Dendritic cell treated with granulocyte-macrophage colony-stimulating factor and Interleukin-4, amounts not matched to agents 40 ng/mL and 50 ng/mL, for 4 days (primary cell): ENCODE measurements around the gene NDUFA7.
A peak's percentile ranks its signal among the peaks of the same experiment; 100 is the strongest.
"Not testable (repeated sequence)": the region's sequence is repeated elsewhere in the genome, so short reads cannot be mapped to it uniquely, and the experiment has no call there.

Experiments used
- H3K27ac Mint-ChIP-seq: one replicate; pipeline ENCODE4 v1.8.0; 2022; ENCODE audit warnings: mild to moderate bottlenecking, mixed read lengths
- H3K27me3 Mint-ChIP-seq: one replicate; pipeline ENCODE4 v1.8.0; 2022; ENCODE audit warnings: mild to moderate bottlenecking, mixed read lengths
- H3K36me3 Mint-ChIP-seq: one replicate; pipeline ENCODE4 v1.8.0; 2022; ENCODE audit warnings: low read depth, mixed read lengths
- H3K4me1 Mint-ChIP-seq: one replicate; pipeline ENCODE4 v1.8.0; 2022; ENCODE audit warnings: low read depth, mixed read lengths
- H3K4me3 Mint-ChIP-seq: one replicate; pipeline ENCODE4 v1.8.0; 2022; ENCODE audit warnings: mild to moderate bottlenecking, moderate library complexity, mixed read lengths
- H3K9me3 Mint-ChIP-seq: one replicate; pipeline ENCODE4 v1.8.0; 2022; ENCODE audit warnings: mixed read lengths
- intact Hi-C: fragments of 100-400 bp; cut with micrococcal nuclease; formaldehyde crosslinking; loops from one replicate; pipeline ENCODE4 v1.15.0; 2022

The NDUFA7 gene

GRCh38 chr19:8304841-8305621 is 16.1 kb downstream of the NDUFA7 start:
- no peak overlapping the region for H3K4me3 Mint-ChIP-seq
- peaks cover 64% of the 10 kb centered on the region for H3K27me3 Mint-ChIP-seq
- H3K9me3 Mint-ChIP-seq: no peaks in the 10 kb centered on the region
- intact Hi-C loops: no loop called here
- H3K27ac Mint-ChIP-seq: no peak overlapping the region
- peaks cover 43% of the 10 kb centered on the region for H3K4me1 Mint-ChIP-seq
- H3K36me3 Mint-ChIP-seq: peaks cover 33% of the 10 kb centered on the region

DNA sequence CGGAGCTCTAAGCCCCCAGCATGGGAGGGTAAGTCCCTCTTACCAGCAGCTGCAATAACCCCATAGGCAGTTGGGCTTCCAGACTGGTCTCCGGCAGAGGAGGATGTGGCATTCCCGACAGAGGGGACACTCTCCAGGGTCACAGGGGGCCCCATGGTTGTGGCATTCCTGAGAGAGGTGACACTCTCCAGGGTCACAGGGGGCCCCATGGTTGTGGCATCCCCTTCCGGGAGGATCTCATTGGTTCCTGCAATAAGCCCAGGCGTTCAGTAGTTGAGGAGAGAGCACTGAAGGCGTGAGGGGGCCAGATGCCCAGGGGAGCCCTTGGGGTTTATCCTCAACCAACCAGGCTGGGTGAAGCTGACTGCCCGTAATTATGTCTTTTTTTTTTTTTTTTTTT is 18.4 kb downstream of the NDUFA7 start:
- Mint-ChIP-seq H3K36me3 (peaks cover 23% of the 10 kb centered on the region), H3K4me3 (no peak overlapping the region), H3K27me3 (peaks cover 63% of the 10 kb centered on the region), H3K4me1 (peaks cover 33% of the 10 kb centered on the region), H3K27ac (peak overlapping the region; percentile 37), H3K9me3 (no peaks in the 10 kb centered on the region)
- intact Hi-C loops: no loop called here

DNA sequence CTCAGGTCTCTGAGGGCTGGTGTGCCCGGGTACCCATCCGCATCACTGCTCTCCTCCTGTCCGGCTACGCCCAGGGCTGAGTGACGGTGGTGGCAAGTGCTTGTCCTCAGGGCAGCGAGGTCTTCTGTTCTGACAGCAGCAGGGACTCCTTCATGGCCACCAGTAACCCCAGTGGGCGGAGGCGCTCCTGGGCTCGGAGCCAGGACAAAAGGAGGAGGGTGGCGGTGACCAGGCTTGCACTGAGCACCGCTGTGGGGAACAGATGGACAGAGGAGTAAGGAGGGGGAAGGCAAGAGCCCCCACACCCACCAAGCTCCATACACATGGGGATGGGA is 18.9 kb downstream of the NDUFA7 start:
- H3K36me3 Mint-ChIP-seq: peaks cover 18% of the 10 kb centered on the region
- peaks cover 59% of the 10 kb centered on the region for H3K27me3 Mint-ChIP-seq
- no peaks in the 10 kb centered on the region for H3K9me3 Mint-ChIP-seq
- intact Hi-C loops: no loop called here
- peaks cover 28% of the 10 kb centered on the region for H3K4me1 Mint-ChIP-seq
- H3K27ac Mint-ChIP-seq: peak overlapping the region; percentile 37
- H3K4me3 Mint-ChIP-seq: no peak overlapping the region

DNA sequence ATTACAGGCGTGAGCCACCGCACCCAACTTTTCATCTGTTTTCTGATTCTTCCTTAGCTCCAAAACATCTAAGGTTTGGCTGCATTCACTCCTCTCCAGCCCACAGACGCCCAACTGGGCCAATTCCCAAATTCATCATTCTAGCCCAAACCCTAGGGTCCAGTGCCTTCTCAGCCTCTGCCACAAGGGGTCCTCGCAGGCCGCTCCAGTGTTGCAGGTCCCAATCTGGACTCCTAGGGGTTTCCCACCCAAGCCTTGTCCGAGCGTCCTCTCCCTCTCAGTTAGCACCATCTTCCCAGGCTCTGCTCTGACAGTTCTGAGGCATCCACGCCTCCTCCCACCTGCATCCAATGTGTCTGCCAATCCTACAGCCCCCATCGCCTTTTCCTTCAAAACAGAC is 29.8 kb downstream of the NDUFA7 start:
- H3K9me3 Mint-ChIP-seq, H3K36me3 Mint-ChIP-seq, H3K4me1 Mint-ChIP-seq, H3K27me3 Mint-ChIP-seq, H3K27ac Mint-ChIP-seq, intact Hi-C loops, H3K4me3 Mint-ChIP-seq: not testable (repeated sequence)

- H3K27me3 Mint-ChIP-seq, intact Hi-C loops, H3K9me3 Mint-ChIP-seq, H3K4me1 Mint-ChIP-seq, H3K4me3 Mint-ChIP-seq, H3K27ac Mint-ChIP-seq, H3K36me3 Mint-ChIP-seq: not testable (repeated sequence)
Observed at GRCh38 chr19:8276508-8276907, 44.7 kb downstream of the NDUFA7 start.

- Mint-ChIP-seq H3K4me1 (peaks cover 14% of the 10 kb centered on the region), H3K36me3 (no peaks in the 10 kb centered on the region), H3K27ac (peak overlapping the region; percentile 22), H3K27me3 (peaks cover 43% of the 10 kb centered on the region), H3K9me3 (no peaks in the 10 kb centered on the region), H3K4me3 (peak overlapping the region; percentile 77)
- intact Hi-C loops: loop anchor here (10.0 kb wide), 1 partner anchor 55 kb away; the partner anchor contains the start of genes NDUFA7 and RPS28
Observed at GRCh38 chr19:8269724-8270123, 51.5 kb downstream of the NDUFA7 start.

- no peak overlapping the region for H3K27ac Mint-ChIP-seq
- no peaks in the 10 kb centered on the region for H3K9me3 Mint-ChIP-seq
- peaks cover 56% of the 10 kb centered on the region for H3K27me3 Mint-ChIP-seq
- H3K4me3 Mint-ChIP-seq: no peak overlapping the region
- H3K4me1 Mint-ChIP-seq: peaks cover 21% of the 10 kb centered on the region
- no peaks in the 10 kb centered on the region for H3K36me3 Mint-ChIP-seq
- intact Hi-C loops: loop anchor here (10.0 kb wide), 1 partner anchor 59 kb away; the partner anchor contains the start of genes NDUFA7 and RPS28
Observed at GRCh38 chr19:8265872-8266271, 55.3 kb downstream of the NDUFA7 start.

GRCh38 chr19:8264248-8264647 is 56.9 kb downstream of the NDUFA7 start:
- H3K36me3 Mint-ChIP-seq, H3K27ac Mint-ChIP-seq: not testable (repeated sequence)

DNA sequence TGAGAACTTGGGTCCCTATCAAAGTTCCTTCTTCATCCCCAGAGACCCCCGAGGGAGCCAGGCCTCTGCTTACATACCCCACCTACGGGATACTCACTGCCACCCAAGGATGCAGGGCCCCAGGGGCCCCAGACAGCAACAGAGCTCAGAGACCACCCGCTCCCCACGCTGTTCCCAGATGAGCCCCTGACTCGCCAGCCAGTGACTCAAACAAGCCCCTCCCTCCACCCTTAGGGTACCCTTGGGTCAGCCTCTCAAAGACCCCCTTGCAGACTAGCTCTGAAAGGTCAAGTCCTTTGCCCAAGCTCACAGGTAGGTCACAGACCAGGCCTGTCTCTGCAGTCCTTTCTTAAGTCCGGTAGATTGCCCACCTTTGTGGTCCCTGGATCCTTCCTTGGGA is 58.7 kb downstream of the NDUFA7 start:
- Mint-ChIP-seq H3K4me3 (no peak overlapping the region), H3K9me3 (no peaks in the 10 kb centered on the region), H3K27ac (no peak overlapping the region), H3K4me1 (peaks cover 22% of the 10 kb centered on the region), H3K36me3 (no peaks in the 10 kb centered on the region), H3K27me3 (peaks cover 53% of the 10 kb centered on the region)
- intact Hi-C loops: loop anchor here (10.0 kb wide), 1 partner anchor 62 kb away; the partner anchor contains the start of genes NDUFA7 and RPS28

More at GRCh38 chr19:8264248-8264647, 56.9 kb downstream of the NDUFA7 start:
- H3K9me3 Mint-ChIP-seq, H3K4me3 Mint-ChIP-seq: not testable (repeated sequence)
- peaks cover 29% of the 10 kb centered on the region for H3K4me1 Mint-ChIP-seq
- peaks cover 52% of the 10 kb centered on the region for H3K27me3 Mint-ChIP-seq
- intact Hi-C loops: loop anchor here (10.0 kb wide), 1 partner anchor 61 kb away; the partner anchor contains the start of genes NDUFA7 and RPS28

GRCh38 chr19:8261881-8262280 is 59.3 kb downstream of the NDUFA7 start:
- Mint-ChIP-seq H3K4me3 (no peak overlapping the region), H3K27ac (no peak overlapping the region), H3K36me3 (no peaks in the 10 kb centered on the region), H3K4me1 (peaks cover 22% of the 10 kb centered on the region), H3K9me3 (no peaks in the 10 kb centered on the region), H3K27me3 (peaks cover 54% of the 10 kb centered on the region)
- intact Hi-C loops: loop anchor here (10.0 kb wide), 1 partner anchor 63 kb away; the partner anchor contains the start of genes NDUFA7 and RPS28

DNA sequence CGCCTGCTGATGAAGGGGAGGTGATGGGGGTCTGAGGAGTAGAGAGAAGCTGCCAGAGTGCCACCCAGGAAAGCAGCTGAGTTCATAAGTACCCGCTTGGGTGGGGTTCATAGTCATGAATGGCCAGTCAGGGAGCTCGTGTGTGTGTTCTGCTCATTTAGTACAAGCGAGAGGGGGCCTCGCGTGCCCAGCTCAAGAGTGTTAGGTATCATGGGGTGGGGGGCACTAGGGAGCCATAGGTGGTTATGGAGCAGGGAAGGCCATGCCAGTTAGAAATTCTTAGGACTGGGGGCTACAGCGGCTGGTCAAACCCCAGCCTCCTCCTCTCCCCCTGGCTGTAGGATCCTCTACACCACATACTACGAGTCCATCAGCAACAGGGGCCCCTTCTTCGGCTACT is 59.8 kb downstream of the NDUFA7 start:
- Mint-ChIP-seq H3K27me3 (peaks cover 51% of the 10 kb centered on the region), H3K4me3 (no peak overlapping the region), H3K27ac (no peak overlapping the region), H3K9me3 (no peaks in the 10 kb centered on the region), H3K4me1 (peaks cover 22% of the 10 kb centered on the region), H3K36me3 (no peaks in the 10 kb centered on the region)
- intact Hi-C loops: loop anchor here (10.0 kb wide), 1 partner anchor 63 kb away; the partner anchor contains the start of genes NDUFA7 and RPS28
